OCI-LY7 (cell line): ENCODE measurements around the gene PRKN.

ENCODE experiments used
- EZH2phosphoT487 ChIP-seq: fragments of 200-600 bp; sonication (generic); IDR thresholded peaks from 2 replicates; pipeline ENCODE4 v1.6.1; 2018; ENCODE audit warnings: low read depth, borderline replicate concordance, mild to moderate bottlenecking, mixed run types, antibody characterized with exemption, low read length, moderate library complexity, mixed read lengths
- TF ChIP-seq, protein P1 (sequence below): fragments of 200-600 bp; sonication (generic); conservative IDR thresholded peaks from 2 replicates; pipeline ENCODE4 v1.5.1; 2014; ENCODE audit warnings: mild to moderate bottlenecking, antibody characterized with exemption, low read length, moderate library complexity, mixed read lengths

- TF ChIP-seq, protein P1, sequence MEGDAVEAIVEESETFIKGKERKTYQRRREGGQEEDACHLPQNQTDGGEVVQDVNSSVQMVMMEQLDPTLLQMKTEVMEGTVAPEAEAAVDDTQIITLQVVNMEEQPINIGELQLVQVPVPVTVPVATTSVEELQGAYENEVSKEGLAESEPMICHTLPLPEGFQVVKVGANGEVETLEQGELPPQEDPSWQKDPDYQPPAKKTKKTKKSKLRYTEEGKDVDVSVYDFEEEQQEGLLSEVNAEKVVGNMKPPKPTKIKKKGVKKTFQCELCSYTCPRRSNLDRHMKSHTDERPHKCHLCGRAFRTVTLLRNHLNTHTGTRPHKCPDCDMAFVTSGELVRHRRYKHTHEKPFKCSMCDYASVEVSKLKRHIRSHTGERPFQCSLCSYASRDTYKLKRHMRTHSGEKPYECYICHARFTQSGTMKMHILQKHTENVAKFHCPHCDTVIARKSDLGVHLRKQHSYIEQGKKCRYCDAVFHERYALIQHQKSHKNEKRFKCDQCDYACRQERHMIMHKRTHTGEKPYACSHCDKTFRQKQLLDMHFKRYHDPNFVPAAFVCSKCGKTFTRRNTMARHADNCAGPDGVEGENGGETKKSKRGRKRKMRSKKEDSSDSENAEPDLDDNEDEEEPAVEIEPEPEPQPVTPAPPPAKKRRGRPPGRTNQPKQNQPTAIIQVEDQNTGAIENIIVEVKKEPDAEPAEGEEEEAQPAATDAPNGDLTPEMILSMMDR: no peak
- no peak for TF ChIP-seq EZH2phosphoT487
These were observed 889.7 kb downstream of the PRKN start for GRCh38 chr6:161837854-161838253.
